ENCODE results near the gene ECD.
"Not testable (repeated sequence)": the region's sequence is repeated elsewhere in the genome, so short reads cannot be mapped to it uniquely, and the experiment has no call there.

Gene ECD

GRCh38 chr10:73156054-73156453 is 11.8 kb downstream of the ECD start:
- DNase-seq: no peak

- DNase-seq: no peak
These were observed 15.8 kb downstream of the ECD start for GRCh38 chr10:73152009-73152408.

GRCh38 chr10:73150633-73151413 is 17.0 kb downstream of the ECD start:
- not testable (repeated sequence) for DNase-seq

GRCh38 chr10:73141603-73142002 is 26.2 kb downstream of the ECD start:
- DNase-seq: no peak

- DNase-seq: no peak
These were observed 28.6 kb downstream of the ECD start for GRCh38 chr10:73139251-73139650.

GRCh38 chr10:73136627-73137026 is 31.2 kb downstream of the ECD start:
- DNase-seq: no peak

GRCh38 chr10:73134727-73135126 is 33.1 kb downstream of the ECD start:
- no peak for DNase-seq

GRCh38 chr10:73131913-73132686 is 35.7 kb downstream of the ECD start:
- no peak for DNase-seq

GRCh38 chr10:73131301-73131700 is 36.5 kb downstream of the ECD start:
- DNase-seq: no peak

GRCh38 chr10:73126343-73126742 is 41.5 kb downstream of the ECD start:
- DNase-seq: no peak

- DNase-seq: no peak
These were observed 47.9 kb downstream of the ECD start for GRCh38 chr10:73119952-73120351.

- no peak for DNase-seq
These were observed 48.4 kb downstream of the ECD start for GRCh38 chr10:73119457-73119856.

GRCh38 chr10:73117976-73118743 is 49.6 kb downstream of the ECD start:
- DNase-seq: no peak

- DNase-seq: no peak
These were observed 51.8 kb downstream of the ECD start for GRCh38 chr10:73116017-73116416.

- no peak for DNase-seq
These were observed 54.3 kb downstream of the ECD start for GRCh38 chr10:73113551-73113950.

- DNase-seq: not testable (repeated sequence)
These were observed 55.8 kb downstream of the ECD start for GRCh38 chr10:73112032-73112431.

- peak; percentile 92 for DNase-seq
These were observed 57.4 kb downstream of the ECD start, which contains the start of gene NUDT13 for GRCh38 chr10:73110345-73110849. Gene NUDT13 (plus strand): TSS chr10:73110455. CDS start chr10:73114366, 3,911 bp downstream.

GRCh38 chr10:73109248-73109652 is 58.6 kb downstream of the ECD start:
- DNase-seq: not testable (repeated sequence)

- no peak for DNase-seq
These were observed 61.5 kb downstream of the ECD start for GRCh38 chr10:73106301-73106700.

- DNase-seq: no peak
These were observed 68.7 kb downstream of the ECD start for GRCh38 chr10:73099141-73099540.

GRCh38 chr10:73097305-73097670 is 70.5 kb downstream of the ECD start:
- no peak for DNase-seq

- peak; percentile 97 for DNase-seq
These were observed 71.1 kb downstream of the ECD start, which contains the start of gene P4HA1 for GRCh38 chr10:73096449-73097304. Gene P4HA1 (minus strand): TSS chr10:73096866. CDS start chr10:73074883, 21,983 bp downstream.

All from hematopoietic multipotent progenitor cell treated with erythropoietin and hydrocortisone succinate and interleukin-3 and kit ligand, for 6 days (in vitro differentiated cells).